ENCODE data around the gene CTNNA2. TPM values are rescaled to one million over a fixed set of nuclear protein-coding genes. Genes with fewer than 3 reads are reported as not detected.

CTNNA2 gene
- total RNA-seq, 1 experiment from 2014 or later = 5.5 TPM

DNA sequence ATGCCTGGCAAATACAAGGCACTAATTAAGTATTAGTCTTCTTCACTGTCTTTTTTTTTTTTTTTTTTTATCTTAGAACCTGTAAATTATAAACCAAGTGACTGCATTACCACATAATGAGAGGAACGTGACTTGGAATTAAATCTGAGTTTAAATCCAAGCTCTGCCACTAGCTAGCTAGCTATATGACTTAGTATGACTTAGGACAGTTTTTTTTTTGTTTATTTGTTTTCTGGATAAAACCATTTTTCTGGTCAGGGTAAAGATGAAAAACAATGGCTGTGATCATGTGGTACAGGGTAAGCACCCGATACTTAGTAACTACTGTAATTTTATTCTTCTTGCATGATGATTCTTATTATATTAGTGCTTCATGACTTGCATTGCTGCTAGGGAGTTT lies 983.5 kb downstream of the CTNNA2 start:
- no peak overlapping the region for H3K4me2 ChIP-seq (ENCODE audit: insufficient read depth, insufficient read length, low read length)
- Mint-ChIP-seq H3K4me1 (no peaks in the 10 kb centered on the region), H3K27me3 (ENCODE audit: low read depth) (no peaks in the 10 kb centered on the region), H3K4me3 (no peak overlapping the region), H3K27ac (no peak overlapping the region), H3K36me3 (ENCODE audit: insufficient read depth in 1 of 3, low read depth in 3 of 3) (no peaks in the 10 kb centered on the region), H3K9me3 (no peaks in the 10 kb centered on the region)
- H3K4me1 ChIP-seq (ENCODE audit: insufficient read depth, low read length) = no peaks in the 10 kb centered on the region
- no peak overlapping the region for H3K18ac ChIP-seq (ENCODE audit: insufficient read length, low read depth, low read length)
- no peak overlapping the region for H3K27ac ChIP-seq (ENCODE audit: insufficient read length, low read depth, low read length)
- H2BK20ac ChIP-seq (ENCODE audit: low read depth, low read length, poor library complexity, severe bottlenecking) = no peak overlapping the region
- no peak overlapping the region for H4K8ac ChIP-seq (replicated peaks; ENCODE audit: insufficient read length, low read depth, low read length)
- no peak overlapping the region for H3K23ac ChIP-seq (ENCODE audit: insufficient read length, low read depth, low read length)
- no peak overlapping the region for H3K9ac ChIP-seq (ENCODE audit: extremely low read depth, insufficient read length, low read length)
- no peak overlapping the region for H4K5ac ChIP-seq (ENCODE audit: insufficient read length, low read depth, low read length)
- DNase-seq = no peak
- no peaks in the 10 kb centered on the region for H3K9me3 ChIP-seq (ENCODE audit: control insufficient read depth, low read depth, low read length)
- no peak overlapping the region for H2AFZ ChIP-seq (ENCODE audit: low read length)
- TF ChIP-seq, protein P1, sequence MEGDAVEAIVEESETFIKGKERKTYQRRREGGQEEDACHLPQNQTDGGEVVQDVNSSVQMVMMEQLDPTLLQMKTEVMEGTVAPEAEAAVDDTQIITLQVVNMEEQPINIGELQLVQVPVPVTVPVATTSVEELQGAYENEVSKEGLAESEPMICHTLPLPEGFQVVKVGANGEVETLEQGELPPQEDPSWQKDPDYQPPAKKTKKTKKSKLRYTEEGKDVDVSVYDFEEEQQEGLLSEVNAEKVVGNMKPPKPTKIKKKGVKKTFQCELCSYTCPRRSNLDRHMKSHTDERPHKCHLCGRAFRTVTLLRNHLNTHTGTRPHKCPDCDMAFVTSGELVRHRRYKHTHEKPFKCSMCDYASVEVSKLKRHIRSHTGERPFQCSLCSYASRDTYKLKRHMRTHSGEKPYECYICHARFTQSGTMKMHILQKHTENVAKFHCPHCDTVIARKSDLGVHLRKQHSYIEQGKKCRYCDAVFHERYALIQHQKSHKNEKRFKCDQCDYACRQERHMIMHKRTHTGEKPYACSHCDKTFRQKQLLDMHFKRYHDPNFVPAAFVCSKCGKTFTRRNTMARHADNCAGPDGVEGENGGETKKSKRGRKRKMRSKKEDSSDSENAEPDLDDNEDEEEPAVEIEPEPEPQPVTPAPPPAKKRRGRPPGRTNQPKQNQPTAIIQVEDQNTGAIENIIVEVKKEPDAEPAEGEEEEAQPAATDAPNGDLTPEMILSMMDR (conservative IDR thresholded peaks at IDR 0.05) = no peak
- H2BK12ac ChIP-seq (ENCODE audit: insufficient read length, low read depth, low read length) = no peak overlapping the region
- H2BK120ac ChIP-seq (ENCODE audit: low read depth, low read length, poor library complexity, severe bottlenecking) = no peak overlapping the region
- H3K27me3 ChIP-seq (ENCODE audit: insufficient read depth, low read length) = no peaks in the 10 kb centered on the region
- H3K4ac ChIP-seq (ENCODE audit: low read depth, low read length) = no peak overlapping the region
- H3K56ac ChIP-seq (ENCODE audit: insufficient read length, low read depth, low read length) = no peak overlapping the region
- no peak overlapping the region for H2BK15ac ChIP-seq (ENCODE audit: low read depth, low read length)
- H2AK5ac ChIP-seq (ENCODE audit: insufficient read length, low read length) = no peak overlapping the region
- no peaks in the 10 kb centered on the region for H4K20me1 ChIP-seq (ENCODE audit: control insufficient read depth, insufficient read depth, insufficient read length)
- no peaks in the 10 kb centered on the region for H3K79me1 ChIP-seq (ENCODE audit: insufficient read depth, low read depth, low read length, poor library complexity, severe bottlenecking)
- H4K91ac ChIP-seq (ENCODE audit: insufficient read length, low read depth, low read length) = no peak overlapping the region
- H3K14ac ChIP-seq (ENCODE audit: insufficient read depth, low read length) = no peak overlapping the region
- no peak overlapping the region for H3T11ph ChIP-seq (ENCODE audit: low read length)
- H2BK5ac ChIP-seq (ENCODE audit: insufficient read length, low read length) = no peak overlapping the region
- no peaks in the 10 kb centered on the region for H3K79me2 ChIP-seq (ENCODE audit: insufficient read depth, low read length)
- WGBS (ENCODE audit: extremely low coverage, insufficient read length, low lambda C conversion rate) = no CpG with 5 or more reads among the region's 2 CpGs
- no peaks in the 10 kb centered on the region for H3K23me2 ChIP-seq (ENCODE audit: insufficient read length, low read depth, low read length, poor library complexity, severe bottlenecking)

Data from H9 (cell line).